Muscle of leg (tissue), 11 donors: Measurements from ENCODE around the gene ASMTL. TPM values are rescaled to one million over a fixed set of nuclear protein-coding genes. Genes with fewer than 3 reads are reported as not detected.
"Not testable (repeated sequence)": the region's sequence is repeated elsewhere in the genome, so short reads cannot be mapped to it uniquely, and the experiment has no call there.

ENCODE experiments used
- DNase-seq: peaks from one replicate; pipeline ENCODE4 v3.0.0; 2013
- H3K27ac ChIP-seq: one replicate; pipeline ENCODE4 v1.5.1; 2013; ENCODE audit warnings: mild to moderate bottlenecking, low read length, control low read depth
- H3K27me3 ChIP-seq: one replicate; pipeline ENCODE4 v1.6.1; 2013; ENCODE audit warnings: low read length; ENCODE audit not compliant: control insufficient read depth, insufficient read depth
- H3K36me3 ChIP-seq: one replicate; pipeline ENCODE4 v1.6.1; 2013; ENCODE audit warnings: low read length; ENCODE audit not compliant: control insufficient read depth, insufficient read depth
- H3K4me1 ChIP-seq: one replicate; pipeline ENCODE4 v1.6.1; 2013; ENCODE audit warnings: low read length; ENCODE audit not compliant: control insufficient read depth, insufficient read depth
- H3K4me3 ChIP-seq: one replicate; pipeline ENCODE4 v1.5.1; 2013; ENCODE audit warnings: low read length, control low read depth
- H3K9me3 ChIP-seq: replicated peaks from 2 replicates; pipeline ENCODE4 v1.6.1; 2013; ENCODE audit warnings: low read depth, low read length; ENCODE audit not compliant: control insufficient read depth
- WGBS: methylation state at CpG from one replicate; pipeline ENCODE4 v1.1.5; 2013; ENCODE audit warnings: missing lambda C conversion rate; ENCODE audit not compliant: insufficient coverage; 5-methylcytosine and 5-hydroxymethylcytosine counted together
- polyA plus RNA-seq, 8 donors: library from polyadenylated mRNA; unstranded; fragments of 120-200 nt; gene quantifications; one replicate each; pipeline versions ENCODE4 v1.2.1 to v1.2.3, GENCODE V29; 2013; ENCODE audit warnings: inconsistent platforms in 1 of 8, low replicate concordance in 1 of 8; ENCODE audit not compliant: insufficient read length in 8 of 8, insufficient read depth in 1 of 8
- total RNA-seq: library from RNA; stranded (reverse); fragments of 120-200 nt; gene quantifications from one replicate; pipeline ENCODE4 v1.2.4, GENCODE V29; 2013

ASMTL gene
- total and polyA plus RNA-seq, 9 donors, result 9.4 to 32.5 (median 26.7) TPM

GRCh38 chrX:1411326-1411725, 41.4 kb downstream of the ASMTL start:
- Histone ChIP-seq H3K4me3 (no peak overlapping the region), H3K9me3 (no peaks in the 10 kb centered on the region), H3K4me1 (no peaks in the 10 kb centered on the region), H3K36me3 (peaks cover 43% of the 10 kb centered on the region), H3K27ac (no peak overlapping the region), H3K27me3 (no peaks in the 10 kb centered on the region)
- DNase-seq, result no peak
- WGBS, result 62% methylated on average over 10 of the region's 12 CpGs

DNA sequence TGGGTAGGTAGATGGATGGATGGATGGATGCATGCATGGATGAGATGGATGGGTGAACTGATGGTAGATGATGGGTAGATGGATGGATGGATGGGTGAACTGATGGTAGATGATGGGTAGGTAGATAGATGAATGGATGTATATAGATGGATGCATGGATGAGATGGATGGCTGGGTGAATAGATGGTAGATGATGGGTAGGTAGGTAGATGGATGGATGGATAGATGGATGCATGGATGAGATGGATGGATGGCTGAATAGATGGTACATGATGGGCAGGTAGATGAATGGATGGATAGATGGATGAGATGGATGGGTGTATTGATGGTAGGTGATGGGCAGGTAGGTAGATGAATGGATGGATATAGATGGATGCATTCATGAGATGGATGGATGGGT, 45.7 kb downstream of the ASMTL start:
- no peak for DNase-seq
- no peak overlapping the region for H3K4me3 ChIP-seq
- H3K9me3 ChIP-seq, result no peaks in the 10 kb centered on the region
- no peak overlapping the region for H3K27ac ChIP-seq
- no peaks in the 10 kb centered on the region for H3K4me1 ChIP-seq
- H3K27me3 ChIP-seq, result no peaks in the 10 kb centered on the region
- peaks cover 53% of the 10 kb centered on the region for H3K36me3 ChIP-seq

GRCh38 chrX:1405769-1406168, 46.9 kb downstream of the ASMTL start:
- H3K27me3 ChIP-seq, H3K4me1 ChIP-seq, H3K9me3 ChIP-seq, H3K4me3 ChIP-seq, H3K27ac ChIP-seq, DNase-seq: not testable (repeated sequence)
- 97% methylated on average over 2 of the region's 2 CpGs for WGBS
- H3K36me3 ChIP-seq, result peaks cover 51% of the 10 kb centered on the region

DNA sequence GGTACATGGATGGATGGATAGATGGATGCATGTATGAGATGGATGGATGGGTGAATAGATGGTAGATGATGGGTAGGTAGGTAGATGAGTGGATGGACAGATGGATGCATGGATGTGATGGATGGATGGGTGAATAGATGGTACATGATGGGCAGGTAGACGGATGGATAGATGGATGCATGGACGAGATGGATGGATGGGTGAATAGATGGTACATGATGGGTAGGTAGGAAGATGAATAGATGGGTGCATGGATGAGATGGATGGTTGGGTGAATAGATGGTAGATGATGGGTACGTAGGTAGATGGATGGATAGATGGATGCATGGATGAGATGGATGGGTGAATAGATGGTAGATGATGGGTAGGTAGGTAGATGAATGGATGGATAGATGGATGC, 48.8 kb downstream of the ASMTL start:
- H3K27ac ChIP-seq, H3K4me3 ChIP-seq, H3K4me1 ChIP-seq, H3K27me3 ChIP-seq, DNase-seq, H3K9me3 ChIP-seq: not testable (repeated sequence)
- peaks cover 50% of the 10 kb centered on the region for H3K36me3 ChIP-seq
- 93% methylated on average over 3 of the region's 3 CpGs for WGBS

GRCh38 chrX:1403228-1403627, 49.5 kb downstream of the ASMTL start:
- Histone ChIP-seq H3K4me1 (no peaks in the 10 kb centered on the region), H3K4me3 (no peak overlapping the region), H3K27me3 (no peaks in the 10 kb centered on the region), H3K9me3 (no peaks in the 10 kb centered on the region), H3K36me3 (peaks cover 50% of the 10 kb centered on the region), H3K27ac (no peak overlapping the region)
- 95% methylated on average over 6 of the region's 10 CpGs for WGBS
- no peak for DNase-seq

GRCh38 chrX:1401611-1402430, 50.9 kb downstream of the ASMTL start:
- no peaks in the 10 kb centered on the region for H3K27me3 ChIP-seq
- no peak overlapping the region for H3K27ac ChIP-seq
- H3K4me3 ChIP-seq, result no peak overlapping the region
- H3K36me3 ChIP-seq, result peaks cover 40% of the 10 kb centered on the region
- 80% methylated on average over 30 of the region's 30 CpGs for WGBS
- no peaks in the 10 kb centered on the region for H3K9me3 ChIP-seq
- no peaks in the 10 kb centered on the region for H3K4me1 ChIP-seq
- DNase-seq, result no peak

DNA sequence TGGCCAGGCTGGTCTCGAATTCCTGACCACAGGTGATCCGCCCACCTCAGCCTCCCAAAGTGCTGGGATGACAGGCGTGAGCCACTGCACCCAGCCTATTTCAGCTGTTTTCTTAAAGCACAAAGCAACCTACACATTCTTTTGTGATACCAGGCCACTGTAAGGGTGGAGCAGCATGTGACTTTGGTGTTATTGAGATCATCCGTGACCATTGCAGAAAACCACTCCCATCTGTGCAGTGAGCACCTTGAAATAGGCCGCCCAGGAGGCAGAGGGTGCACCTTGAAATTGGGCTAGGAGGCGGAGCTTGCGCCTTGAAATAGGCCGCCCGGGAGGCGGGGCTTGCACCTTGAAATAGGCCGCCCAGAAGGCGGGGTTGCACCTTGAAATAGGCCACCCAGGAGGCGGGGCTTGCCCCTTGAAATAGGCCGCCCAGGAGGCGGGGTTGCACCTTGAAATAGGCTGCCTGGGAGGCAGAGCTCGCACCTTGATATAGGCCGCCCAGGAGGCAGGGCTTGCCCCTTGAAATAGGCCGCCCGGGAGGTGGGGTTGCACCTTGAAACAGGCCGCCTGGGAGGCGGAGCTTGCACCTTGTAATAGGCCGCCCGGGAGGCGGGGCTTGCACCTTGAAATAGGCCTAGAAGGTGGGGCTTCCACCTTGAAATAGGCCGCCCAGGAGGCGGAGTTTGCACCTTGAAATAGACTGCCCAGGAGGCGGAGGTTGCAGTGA, 51.8 kb downstream of the ASMTL start:
- peak; percentile 5 for DNase-seq
- WGBS, result 56% methylated on average over 24 of the region's 27 CpGs

GRCh38 chrX:1400049-1400448, 52.7 kb downstream of the ASMTL start:
- peaks cover 30% of the 10 kb centered on the region for H3K36me3 ChIP-seq
- no peak overlapping the region for H3K4me3 ChIP-seq
- H3K27ac ChIP-seq, result no peak overlapping the region
- H3K27me3 ChIP-seq, result no peaks in the 10 kb centered on the region
- peaks cover 3% of the 10 kb centered on the region for H3K4me1 ChIP-seq
- 79% methylated on average over 5 of the region's 12 CpGs for WGBS
- H3K9me3 ChIP-seq, result no peaks in the 10 kb centered on the region
- DNase-seq, result no peak

More for the DNA sequence above, 51.8 kb downstream of the ASMTL start:
- no peaks in the 10 kb centered on the region for H3K4me1 ChIP-seq
- H3K27ac ChIP-seq, result no peak overlapping the region
- no peaks in the 10 kb centered on the region for H3K9me3 ChIP-seq
- H3K27me3 ChIP-seq, result no peaks in the 10 kb centered on the region
- peaks cover 32% of the 10 kb centered on the region for H3K36me3 ChIP-seq
- no peak overlapping the region for H3K4me3 ChIP-seq

- H3K4me1 ChIP-seq, result peaks cover 15% of the 10 kb centered on the region
- H3K4me3 ChIP-seq, result no peak overlapping the region
- WGBS, result 78% methylated on average over 22 of the region's 29 CpGs
- no peaks in the 10 kb centered on the region for H3K9me3 ChIP-seq
- no peak for DNase-seq
- H3K36me3 ChIP-seq, result peaks cover 19% of the 10 kb centered on the region
- H3K27me3 ChIP-seq, result no peaks in the 10 kb centered on the region
- H3K27ac ChIP-seq, result no peak overlapping the region
These were observed 54.0 kb downstream of the ASMTL start for GRCh38 chrX:1398431-1399340.
